ENCODE data around the gene ZNF324B.
A peak's percentile ranks its signal among the peaks of the same experiment; 100 is the strongest.
"Not testable (repeated sequence)": the region's sequence is repeated elsewhere in the genome, so short reads cannot be mapped to it uniquely, and the experiment has no call there.

The ZNF324B gene

DNA sequence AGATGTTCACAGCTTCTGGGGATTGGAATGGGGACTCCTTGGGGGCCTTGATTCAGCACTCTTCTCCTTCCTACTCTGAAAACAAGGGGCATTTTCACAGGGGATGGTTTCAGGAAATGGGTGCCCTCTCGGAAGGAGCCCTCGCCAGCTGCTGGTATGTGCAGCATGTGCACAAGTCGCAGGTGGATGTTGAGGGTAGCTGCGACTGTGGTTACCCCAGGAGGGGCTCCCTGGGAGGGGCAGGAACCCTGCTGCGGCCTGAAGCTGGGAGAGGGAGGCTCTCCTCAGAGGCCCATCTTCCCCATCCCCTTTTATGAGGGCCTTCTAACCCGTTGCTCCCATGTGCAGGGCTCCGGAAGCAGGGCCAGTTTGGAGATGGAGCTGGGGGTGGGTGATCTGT is 30.9 kb downstream of the ZNF324B start:
- TF ChIP-seq, protein P1, sequence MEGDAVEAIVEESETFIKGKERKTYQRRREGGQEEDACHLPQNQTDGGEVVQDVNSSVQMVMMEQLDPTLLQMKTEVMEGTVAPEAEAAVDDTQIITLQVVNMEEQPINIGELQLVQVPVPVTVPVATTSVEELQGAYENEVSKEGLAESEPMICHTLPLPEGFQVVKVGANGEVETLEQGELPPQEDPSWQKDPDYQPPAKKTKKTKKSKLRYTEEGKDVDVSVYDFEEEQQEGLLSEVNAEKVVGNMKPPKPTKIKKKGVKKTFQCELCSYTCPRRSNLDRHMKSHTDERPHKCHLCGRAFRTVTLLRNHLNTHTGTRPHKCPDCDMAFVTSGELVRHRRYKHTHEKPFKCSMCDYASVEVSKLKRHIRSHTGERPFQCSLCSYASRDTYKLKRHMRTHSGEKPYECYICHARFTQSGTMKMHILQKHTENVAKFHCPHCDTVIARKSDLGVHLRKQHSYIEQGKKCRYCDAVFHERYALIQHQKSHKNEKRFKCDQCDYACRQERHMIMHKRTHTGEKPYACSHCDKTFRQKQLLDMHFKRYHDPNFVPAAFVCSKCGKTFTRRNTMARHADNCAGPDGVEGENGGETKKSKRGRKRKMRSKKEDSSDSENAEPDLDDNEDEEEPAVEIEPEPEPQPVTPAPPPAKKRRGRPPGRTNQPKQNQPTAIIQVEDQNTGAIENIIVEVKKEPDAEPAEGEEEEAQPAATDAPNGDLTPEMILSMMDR (conservative IDR thresholded peaks at IDR 0.05; ENCODE audit: control insufficient read depth, insufficient read depth, low read depth, low read length) = no peak
- DNase-seq (ENCODE audit: low read depth) = no peak
- no peak overlapping the region for H3K4me3 ChIP-seq (ENCODE audit: control insufficient read depth, low read depth, low read length)

DNA sequence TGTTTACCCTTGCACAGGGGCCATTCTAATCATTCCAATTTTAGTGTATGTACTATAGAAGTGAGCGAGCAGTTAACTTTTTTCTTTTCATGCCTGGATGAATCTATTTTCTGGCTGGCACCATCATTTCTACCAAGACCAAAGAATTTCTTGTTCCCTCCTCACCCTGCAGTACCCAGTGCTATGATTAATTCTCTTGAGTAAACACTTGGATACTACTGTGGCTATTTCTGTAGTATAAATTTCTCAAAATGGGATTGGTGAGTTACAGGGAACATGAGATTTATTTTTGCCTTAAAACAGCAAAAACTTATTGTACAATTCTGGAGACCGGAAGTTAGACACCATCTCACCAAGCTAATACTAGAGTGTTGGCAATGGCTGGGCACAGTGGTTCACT is 32.4 kb downstream of the ZNF324B start:
- TF ChIP-seq, protein P1 (conservative IDR thresholded peaks at IDR 0.05; ENCODE audit: control insufficient read depth, insufficient read depth, low read depth, low read length) = no peak
- H3K4me3 ChIP-seq (ENCODE audit: control insufficient read depth, low read depth, low read length) = no peak overlapping the region
- no peak for DNase-seq (ENCODE audit: low read depth)

DNA sequence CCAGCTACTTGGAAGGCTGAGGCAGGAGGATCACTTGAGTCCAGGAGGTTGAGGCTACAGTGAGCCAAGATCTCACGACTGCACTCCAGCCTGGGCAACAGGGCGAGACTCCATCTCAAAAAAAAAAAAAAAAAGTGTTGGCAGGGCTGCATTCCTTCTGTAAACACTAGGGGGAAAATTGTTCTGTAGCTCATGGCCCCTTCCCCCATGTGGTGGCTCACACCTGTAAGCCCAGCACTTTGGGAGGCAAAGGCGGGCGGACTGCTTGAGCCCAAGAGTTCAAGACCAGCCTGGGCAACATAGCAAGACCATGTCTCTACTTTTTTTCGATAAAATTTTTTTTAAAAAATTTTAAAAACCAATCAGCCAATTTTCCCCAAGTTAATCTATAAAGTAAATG is 32.9 kb downstream of the ZNF324B start:
- DNase-seq (ENCODE audit: low read depth) = not testable (repeated sequence)
- TF ChIP-seq, protein P1 (conservative IDR thresholded peaks at IDR 0.05; ENCODE audit: control insufficient read depth, insufficient read depth, low read depth, low read length) = peak; percentile 4

DNA sequence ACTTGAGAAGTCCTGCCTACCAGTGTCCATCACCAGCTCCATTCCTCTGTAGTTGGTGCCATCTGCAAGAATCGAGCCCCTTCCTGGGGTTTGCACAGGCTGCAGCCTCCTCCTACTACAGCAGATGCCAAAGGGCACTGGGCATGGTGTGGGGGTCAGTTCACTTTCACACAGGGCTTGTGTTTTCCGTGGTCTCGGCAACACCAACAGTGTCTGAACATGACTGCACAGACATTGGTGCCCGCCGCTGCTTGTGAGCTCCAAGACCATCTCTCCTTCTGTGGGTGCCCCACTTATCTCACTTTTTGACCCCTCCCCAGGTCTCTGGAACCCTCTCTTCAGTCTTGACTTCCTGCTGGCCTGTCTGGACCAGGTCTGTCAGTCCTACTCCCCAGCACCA is 40.0 kb downstream of the ZNF324B start:
- TF ChIP-seq, protein P1 (conservative IDR thresholded peaks at IDR 0.05; ENCODE audit: control insufficient read depth, insufficient read depth, low read depth, low read length) = no peak
- no peak for DNase-seq (ENCODE audit: low read depth)
- H3K4me3 ChIP-seq (ENCODE audit: control insufficient read depth, low read depth, low read length) = no peak overlapping the region

More for the DNA sequence above, 32.9 kb downstream of the ZNF324B start:
- H3K4me3 ChIP-seq (ENCODE audit: control insufficient read depth, low read depth, low read length) = not testable (repeated sequence)

DNA sequence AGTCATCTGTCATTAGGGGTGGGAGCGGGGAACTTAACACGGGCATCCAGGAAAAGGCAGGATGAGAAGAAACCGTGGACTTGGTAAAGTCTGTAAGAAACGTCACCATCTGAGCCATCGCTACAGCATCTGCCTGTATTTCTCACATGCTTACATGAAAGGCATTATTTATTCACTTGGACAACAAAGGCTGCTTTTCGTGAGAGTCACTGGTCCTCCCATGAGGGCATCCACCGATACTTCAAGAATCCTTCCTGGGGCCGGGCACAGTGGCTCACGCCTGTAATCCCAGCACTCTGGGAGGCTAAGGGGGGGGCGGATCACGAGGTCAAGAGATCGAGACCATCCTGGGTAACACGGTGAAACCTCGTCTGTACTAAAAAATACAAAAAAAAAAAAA is 40.8 kb downstream of the ZNF324B start:
- DNase-seq (ENCODE audit: low read depth) = no peak
- TF ChIP-seq, protein P1 (conservative IDR thresholded peaks at IDR 0.05; ENCODE audit: control insufficient read depth, insufficient read depth, low read depth, low read length) = no peak
- no peak overlapping the region for H3K4me3 ChIP-seq (ENCODE audit: control insufficient read depth, low read depth, low read length)

DNA sequence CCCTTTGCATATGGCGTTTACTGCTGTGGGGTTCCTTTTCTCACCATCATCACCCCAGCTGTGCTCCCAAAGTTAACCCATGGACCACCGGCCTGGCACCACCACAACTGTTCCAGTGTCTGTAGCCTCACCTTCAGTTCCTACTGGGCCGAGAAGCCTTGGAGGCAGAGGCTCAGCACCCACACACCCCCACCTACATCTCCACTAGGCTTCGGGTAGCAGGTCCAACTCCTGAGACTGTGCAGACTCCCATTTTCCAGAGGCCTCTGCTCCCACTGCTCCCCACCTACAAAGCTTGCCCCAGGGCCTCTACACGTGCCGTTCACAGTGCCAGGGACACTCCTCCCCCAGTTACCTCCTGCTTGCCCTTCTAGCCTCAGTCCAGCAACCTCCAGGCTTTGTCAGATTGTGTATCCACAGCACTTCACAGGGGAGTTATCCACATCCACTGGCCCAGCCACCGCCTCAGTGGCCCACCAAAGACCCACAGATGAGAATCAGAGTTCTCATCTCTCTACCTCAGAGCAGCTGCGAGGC is 46.3 kb downstream of the ZNF324B start:
- no peak for DNase-seq (ENCODE audit: low read depth)
- H3K4me3 ChIP-seq (ENCODE audit: control insufficient read depth, low read depth, low read length) = no peak overlapping the region
- TF ChIP-seq, protein P1 (conservative IDR thresholded peaks at IDR 0.05; ENCODE audit: control insufficient read depth, insufficient read depth, low read depth, low read length) = no peak

Measured in fibroblast of mammary gland (primary cell).